GM21825 (cell line): ENCODE results near the gene FARS2.
A peak's percentile ranks its signal among the peaks of the same experiment; 100 is the strongest.

Source experiments
- ATAC-seq: cut with Tn5 transposase; IDR thresholded peaks from one replicate; pipeline ENCODE4 v1.9.1; 2021; ENCODE audit warnings: mild to moderate bottlenecking, moderate library complexity; ENCODE audit not compliant: unreplicated experiment

Gene FARS2

GRCh38 chr6:5493806-5494205, 232.5 kb downstream of the FARS2 start:
- ATAC-seq: no peak

GRCh38 chr6:5497896-5498578, 236.7 kb downstream of the FARS2 start:
- ATAC-seq: no peak

GRCh38 chr6:5498579-5498899, 237.2 kb downstream of the FARS2 start:
- no peak for ATAC-seq

DNA sequence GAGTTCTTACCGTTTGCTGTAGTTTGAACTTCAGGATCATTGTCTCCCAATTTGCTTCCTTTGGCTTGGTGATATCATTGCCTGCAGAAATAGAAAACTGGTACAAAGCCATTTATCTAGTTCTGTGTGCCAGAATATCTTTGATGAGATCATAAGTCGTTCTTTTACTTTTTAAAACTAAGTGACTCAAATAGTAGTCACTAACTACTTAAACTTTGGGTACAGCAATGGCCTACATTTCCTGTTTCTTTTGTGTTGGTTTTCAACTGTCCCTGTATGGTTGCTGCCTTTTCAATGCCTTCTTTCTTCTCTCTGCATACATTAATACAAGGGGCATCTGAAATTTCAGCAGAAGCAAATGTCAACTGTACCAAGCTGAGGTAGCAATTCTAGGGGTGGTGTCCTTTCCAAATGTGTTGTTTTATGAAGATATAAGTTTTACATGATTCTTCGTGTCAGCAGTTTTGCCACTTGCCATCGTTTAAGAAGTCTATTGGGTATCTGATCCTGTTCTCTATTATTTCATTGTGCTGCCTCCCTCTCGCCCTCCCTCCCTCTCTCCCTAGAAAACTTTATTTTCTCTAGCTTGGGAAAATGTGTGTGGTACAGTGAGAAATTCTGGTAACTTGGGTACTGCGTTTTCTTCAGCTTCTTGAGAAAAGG, 238.5 kb downstream of the FARS2 start:
- no peak for ATAC-seq

DNA sequence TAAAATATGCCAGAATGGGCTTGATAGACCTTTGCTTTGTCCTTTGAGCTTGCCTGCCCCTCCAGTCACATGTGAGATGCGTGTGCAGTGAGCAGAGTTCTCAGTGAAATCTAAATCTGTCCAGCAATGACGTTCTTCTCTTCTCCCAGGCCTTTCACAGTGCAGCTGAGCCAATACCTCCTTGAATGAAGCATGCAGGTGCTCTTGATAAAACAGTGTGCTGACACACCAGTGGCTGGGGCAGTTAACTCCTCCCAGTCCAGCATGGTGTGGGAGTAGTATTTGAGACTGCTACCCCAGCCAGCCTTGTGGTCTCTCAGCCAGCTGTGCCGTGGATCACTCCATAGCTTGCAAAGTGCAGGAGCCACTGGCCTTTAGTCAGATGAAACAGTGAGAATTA, 240.5 kb downstream of the FARS2 start:
- ATAC-seq: no peak

- ATAC-seq: no peak
These were observed 242.8 kb downstream of the FARS2 start for GRCh38 chr6:5504078-5504477.

- ATAC-seq: peak; percentile 38
These were observed 244.8 kb downstream of the FARS2 start for GRCh38 chr6:5506149-5506548.

GRCh38 chr6:5506597-5506996, 245.3 kb downstream of the FARS2 start:
- peak; percentile 40 for ATAC-seq

- ATAC-seq: peak; percentile 78
These were observed 245.9 kb downstream of the FARS2 start for GRCh38 chr6:5507131-5507681.

GRCh38 chr6:5509106-5509505, 247.8 kb downstream of the FARS2 start:
- ATAC-seq: no peak

- no peak for ATAC-seq
These were observed 249.2 kb downstream of the FARS2 start for GRCh38 chr6:5510331-5511133.

GRCh38 chr6:5511954-5512353, 250.6 kb downstream of the FARS2 start:
- no peak for ATAC-seq

DNA sequence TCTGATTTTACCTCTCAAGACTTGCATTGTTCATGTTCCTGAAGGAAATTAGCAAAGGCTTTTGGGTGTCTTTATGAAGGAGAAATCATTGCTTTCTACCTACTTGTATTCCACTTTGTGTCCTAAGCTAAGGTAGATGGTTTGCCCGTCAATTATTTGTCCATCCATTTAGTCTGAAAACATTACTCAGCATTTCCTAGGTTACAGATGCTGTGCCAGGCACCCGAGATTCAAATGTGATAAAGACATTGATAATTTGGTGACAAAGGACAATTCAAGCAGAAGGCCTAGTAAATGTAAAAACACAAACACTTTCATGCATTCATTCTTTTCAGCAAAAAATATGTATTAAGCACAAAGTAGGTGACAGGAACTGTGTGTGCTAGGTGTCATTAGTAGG, 251.1 kb downstream of the FARS2 start:
- no peak for ATAC-seq

DNA sequence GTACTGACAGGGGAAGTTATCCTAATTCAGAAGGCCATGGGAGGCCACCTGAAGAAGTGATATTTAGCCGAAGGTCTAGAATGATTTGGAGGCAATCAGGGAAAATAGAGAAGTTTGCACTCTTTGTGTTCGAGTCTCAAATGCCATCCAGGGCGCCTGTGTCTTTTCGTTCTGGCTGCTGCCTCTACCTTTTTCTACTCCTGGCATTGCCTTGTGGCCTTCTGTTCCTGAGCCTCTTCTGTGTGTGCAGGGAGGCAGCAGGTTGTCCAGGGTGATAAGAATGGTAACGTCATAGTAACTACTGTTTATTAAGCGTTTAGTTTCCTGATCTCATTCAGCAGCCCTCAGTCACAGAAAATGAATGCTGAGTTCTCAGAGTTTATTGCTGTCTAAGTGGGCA, 252.1 kb downstream of the FARS2 start:
- no peak for ATAC-seq

- ATAC-seq: peak; percentile 51
These were observed 253.0 kb downstream of the FARS2 start for GRCh38 chr6:5514353-5514752.

DNA sequence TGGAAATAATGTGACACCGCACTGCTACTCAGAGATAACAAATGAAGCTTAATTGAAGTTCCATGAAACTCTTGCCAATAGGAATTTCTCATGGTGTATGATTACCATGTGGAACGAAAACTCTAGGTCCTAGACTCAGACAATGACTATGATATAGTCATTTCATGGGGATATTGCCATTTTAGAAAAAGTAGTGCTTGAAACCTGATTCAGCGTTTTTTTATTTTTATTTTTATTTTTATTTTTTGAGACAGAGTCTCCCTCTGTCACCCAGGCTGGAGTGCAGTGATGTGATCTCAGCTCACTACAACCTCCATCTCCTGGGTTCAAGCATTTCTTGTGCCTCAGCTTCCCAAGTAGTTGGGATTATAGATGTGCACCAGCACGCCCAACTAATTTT, 253.9 kb downstream of the FARS2 start:
- ATAC-seq: no peak

DNA sequence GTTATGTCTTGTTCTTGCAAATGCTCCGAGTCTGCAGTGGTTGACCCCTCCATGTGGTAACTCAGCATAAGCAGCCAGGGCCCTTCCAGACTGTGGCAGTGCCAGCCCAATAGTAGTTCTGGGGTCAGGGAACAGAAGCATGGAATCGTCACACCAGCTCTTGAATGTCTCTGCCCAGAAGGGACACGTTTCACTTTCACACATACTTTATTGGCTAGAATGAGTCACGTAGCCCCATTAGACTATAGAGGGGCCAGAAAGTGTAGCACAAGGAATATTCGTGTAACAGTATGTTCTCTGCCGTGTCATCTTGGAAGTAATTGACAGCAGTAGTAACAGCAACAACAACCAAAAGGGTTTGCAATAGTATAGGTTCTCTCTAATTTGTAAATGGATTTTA, 254.7 kb downstream of the FARS2 start:
- no peak for ATAC-seq

DNA sequence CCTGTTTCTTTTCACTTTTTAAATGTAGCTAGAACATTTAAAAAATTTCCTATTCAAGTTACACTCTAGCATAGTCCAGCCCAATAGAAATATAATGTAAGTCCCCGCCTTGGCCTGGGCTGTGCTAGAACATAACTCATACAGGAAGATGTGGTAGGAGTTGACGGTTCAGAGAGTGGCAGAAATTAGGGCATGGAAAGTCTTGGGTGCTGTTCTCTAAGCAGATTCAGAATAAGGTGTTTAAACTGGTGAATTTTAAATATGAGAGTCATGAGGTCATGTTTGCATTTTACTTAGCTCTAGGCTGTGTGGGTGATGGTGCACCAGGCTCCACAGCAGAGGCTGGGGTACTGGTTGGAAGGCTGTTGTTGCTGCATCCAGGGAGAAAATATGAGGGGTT, 256.5 kb downstream of the FARS2 start:
- ATAC-seq: no peak

DNA sequence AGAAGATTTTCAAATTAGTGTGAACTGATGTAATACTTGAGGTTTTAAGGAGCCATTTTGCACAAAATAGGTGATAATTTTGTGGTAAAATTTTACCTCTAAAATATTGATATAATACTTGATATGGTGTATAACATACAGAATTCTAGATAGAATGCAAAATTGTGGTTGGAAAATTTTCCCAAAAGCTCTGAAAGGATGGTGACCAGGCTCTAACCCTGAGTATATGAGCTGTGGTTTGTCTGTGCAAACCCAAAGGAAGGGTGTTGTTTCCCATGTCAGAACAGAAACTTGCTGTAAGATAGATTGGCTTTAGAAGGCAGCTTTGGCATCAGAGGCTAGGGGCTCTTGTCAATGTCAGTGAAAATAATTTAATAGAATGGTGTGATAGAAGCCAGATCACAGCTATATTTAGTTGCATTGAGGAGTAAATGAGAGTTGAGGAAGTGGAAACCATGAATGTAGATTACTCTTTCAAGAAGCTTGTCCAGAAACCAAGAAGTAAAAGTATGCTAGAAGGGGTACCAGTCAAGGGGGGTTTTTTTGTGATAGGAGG, 257.7 kb downstream of the FARS2 start:
- ATAC-seq: no peak

DNA sequence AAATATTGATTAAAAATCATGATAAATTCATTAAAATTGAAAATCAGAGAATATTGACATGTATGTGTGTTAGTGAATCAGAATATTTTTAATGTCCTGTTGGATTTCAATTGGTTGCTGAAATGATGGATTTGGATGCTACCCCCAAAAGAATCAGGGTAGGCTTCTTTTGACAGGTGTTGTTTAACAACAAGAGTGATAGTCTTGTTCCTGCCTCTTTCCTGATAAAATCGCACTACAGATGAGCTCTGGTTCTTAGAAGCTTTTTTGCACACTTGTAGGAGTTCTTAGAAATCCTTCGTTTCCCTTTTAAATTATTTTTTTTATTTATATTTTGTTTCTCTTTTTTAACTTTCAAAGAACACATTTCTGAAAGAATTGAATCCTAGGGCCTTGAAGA, 259.5 kb downstream of the FARS2 start:
- ATAC-seq: no peak

- no peak for ATAC-seq
These were observed 260.0 kb downstream of the FARS2 start for GRCh38 chr6:5521322-5521721.

GRCh38 chr6:5522147-5522546, 260.8 kb downstream of the FARS2 start:
- ATAC-seq: no peak
